GM18526 (cell line): ENCODE measurements around the gene LENEP.

Experiments used
- POLR2A ChIP-seq: IDR thresholded peaks from 3 replicates; pipeline ENCODE4 v1.6.1; 2011; ENCODE audit not compliant: insufficient read length; ENCODE audit errors: extremely low read depth

LENEP gene

DNA sequence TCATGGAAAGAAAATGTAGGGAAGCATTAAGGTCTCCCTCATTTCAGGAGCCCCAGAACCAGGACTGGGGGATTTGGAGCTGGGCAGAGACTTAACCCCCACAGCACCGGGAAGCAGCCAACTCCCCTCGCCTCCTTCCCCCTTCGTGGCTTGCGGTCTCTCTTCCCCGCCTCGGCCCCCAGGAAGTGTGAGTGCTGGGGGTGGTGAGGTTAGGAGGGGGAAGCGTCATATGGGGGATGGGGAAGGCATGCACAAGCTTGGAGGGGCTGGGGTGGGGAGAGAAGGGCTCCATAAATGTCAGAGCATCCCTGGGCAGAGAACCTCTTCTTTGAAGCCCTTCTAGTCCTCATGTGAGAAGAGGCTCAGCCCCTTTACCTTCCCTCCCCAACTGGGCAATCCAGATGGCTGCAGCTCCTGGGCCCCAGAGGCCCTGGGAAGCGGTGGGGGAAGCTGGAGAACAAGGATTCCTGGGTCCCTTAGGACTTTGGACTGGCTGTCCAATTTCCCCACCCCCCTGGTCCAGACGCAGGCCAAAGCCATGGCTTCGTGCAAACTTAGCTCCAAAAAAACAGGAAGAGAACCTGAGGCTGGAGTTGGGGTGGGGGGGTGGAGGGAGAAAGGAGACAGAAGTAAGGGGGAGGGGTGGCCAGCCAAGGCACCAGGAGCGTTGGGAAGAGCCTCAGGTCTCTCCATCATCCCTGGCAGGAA, 17.0 kb downstream of the LENEP start:
- TF ChIP-seq POLR2A: no peak

GRCh38 chr1:155011004-155011416, 17.6 kb downstream of the LENEP start:
- TF ChIP-seq POLR2A: no peak

DNA sequence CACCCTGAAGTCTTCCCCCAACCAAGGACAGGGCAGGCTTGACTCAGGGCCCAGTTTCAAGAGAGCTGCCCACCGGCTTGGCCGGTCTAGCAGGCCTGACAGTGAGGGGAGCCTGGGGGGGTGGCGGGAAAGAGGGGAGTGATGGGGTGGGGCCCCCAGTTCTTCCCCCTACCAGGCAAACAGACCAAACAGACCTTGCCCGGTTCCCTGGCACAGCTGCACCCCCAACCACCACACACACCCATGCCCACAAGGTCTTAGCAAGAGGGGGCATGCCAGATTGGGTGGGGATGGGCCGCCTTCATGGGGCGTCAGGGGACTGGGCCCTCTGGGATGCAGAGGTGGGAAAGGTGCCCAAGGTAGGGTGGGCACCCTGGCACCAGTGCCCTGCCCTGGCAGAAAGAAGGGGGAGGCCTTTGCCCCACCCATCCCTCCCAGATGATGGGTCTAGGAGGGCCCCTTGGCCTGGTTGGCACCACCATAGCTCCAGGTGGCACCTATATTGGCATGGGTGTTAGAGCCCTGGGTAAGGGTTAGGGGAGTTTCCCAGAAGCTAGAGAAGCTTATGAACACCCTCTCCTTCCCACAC, 18.1 kb downstream of the LENEP start:
- no peak for TF ChIP-seq POLR2A

DNA sequence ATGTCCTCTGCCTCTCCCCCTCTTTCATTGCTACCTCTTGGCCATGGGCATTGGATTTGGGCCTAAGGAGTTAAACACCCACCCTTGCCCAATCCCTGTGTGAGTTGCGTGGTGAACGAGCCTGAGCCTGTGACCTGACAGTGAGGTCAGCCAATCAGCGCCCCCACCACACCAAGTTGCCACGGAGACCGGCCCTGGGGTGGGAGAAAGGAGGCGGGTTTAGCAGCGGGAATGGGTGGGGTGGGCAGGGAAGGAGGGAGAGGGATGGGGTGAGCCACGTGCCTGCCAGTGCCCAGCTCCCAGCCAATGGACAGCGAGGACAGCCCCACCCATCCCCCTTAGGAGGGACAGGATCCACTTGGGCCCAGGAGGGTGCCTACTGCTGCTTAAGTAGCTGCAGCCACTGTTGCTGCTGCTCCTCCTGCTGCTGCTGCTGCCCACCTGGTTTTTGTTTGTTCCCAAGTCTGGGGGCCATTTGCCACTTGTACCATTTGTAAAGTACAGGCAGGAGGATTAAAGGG, 18.7 kb downstream of the LENEP start:
- no peak for TF ChIP-seq POLR2A

DNA sequence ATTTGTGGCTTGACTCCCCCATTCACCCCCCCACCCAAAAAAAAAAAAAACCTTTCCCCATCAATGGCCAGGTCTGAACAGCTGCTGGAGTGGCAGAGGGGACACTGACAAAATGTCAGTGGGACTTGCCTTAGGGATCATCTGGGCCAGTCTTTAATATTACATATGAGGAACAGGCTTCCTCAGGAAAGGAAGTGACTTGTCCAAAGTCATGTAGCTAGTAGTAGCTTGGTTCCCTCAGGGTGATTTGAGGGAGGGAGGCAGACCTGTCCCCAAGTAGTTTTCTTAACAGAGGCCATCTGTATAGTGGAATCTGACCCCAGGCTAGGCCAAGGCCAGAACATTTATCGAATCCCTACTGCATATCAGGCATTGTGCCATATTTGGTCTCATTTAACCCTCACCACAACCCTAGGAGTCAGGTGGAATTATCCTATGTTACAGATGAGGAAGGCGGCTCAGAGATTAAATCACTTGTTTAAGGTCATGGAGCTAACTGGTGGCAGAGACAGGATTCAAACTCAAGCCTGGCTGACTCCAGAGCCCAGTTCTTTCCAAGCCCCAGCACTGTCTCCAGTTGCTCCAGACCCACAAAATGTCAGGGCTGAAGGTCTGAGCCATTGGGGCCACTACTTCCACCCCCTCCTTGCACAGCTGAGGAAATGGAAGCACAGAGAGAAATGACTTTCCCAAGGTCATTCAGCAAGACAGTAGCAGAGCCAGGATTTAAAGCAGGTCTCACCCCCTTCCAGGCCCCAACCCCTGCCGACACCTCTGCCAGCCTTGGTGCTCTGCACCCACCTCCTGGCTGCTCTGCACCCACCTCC, 19.6 kb downstream of the LENEP start:
- no peak for TF ChIP-seq POLR2A

DNA sequence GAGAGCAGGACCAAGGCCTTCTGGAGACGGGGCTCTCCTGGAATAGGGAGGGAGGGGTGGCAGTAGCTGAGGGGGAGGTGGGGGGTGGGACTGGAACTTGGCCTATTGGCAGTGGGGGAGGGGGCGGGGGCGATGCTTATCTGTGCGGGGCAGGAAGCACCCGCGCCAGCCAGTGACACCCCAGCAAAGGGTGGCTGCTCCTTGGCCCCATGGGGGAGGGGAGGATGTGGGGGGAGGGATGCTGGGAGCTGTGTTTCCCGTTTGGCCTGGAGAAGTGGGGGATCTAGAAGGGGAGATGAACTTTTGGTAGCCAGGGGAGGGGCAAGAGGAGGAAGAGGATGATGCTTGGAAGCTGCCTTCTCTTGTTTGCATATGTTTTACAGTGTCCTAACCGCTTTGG, 20.2 kb downstream of the LENEP start:
- TF ChIP-seq POLR2A: no peak

- no peak for TF ChIP-seq POLR2A
Observed at GRCh38 chr1:155014709-155015508, 21.5 kb downstream of the LENEP start.

DNA sequence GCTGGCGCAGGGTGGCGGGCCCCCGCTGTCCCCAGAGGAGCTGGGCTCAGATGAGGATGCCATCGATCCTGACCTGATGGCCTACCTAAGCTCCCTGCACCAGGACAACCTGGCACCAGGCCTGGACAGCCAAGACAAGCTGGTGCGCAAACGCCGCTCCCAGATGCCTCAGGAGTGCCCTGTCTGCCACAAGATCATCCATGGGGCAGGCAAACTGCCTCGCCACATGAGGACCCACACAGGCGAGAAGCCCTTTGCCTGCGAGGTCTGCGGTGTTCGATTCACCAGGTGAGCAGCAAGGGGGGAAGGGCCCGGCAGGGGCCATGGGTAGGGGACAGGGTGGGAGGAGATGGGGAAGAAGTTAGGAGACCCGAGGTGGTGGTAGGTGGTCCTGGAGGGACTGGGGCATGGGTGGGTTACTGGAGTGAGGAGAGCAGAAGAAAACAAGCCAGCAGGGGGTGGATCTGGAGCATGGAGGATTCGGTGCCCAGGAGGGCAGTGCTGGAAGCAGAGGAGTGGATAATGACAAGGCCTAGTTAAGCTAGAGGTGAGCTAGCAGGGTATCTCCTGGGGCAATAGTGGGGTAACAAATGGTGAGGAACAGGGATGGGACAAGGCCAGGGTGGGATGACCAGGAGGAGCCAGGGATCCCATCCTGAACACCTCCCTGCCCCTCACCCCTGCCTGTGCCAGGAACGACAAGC, 22.3 kb downstream of the LENEP start:
- TF ChIP-seq POLR2A: no peak

DNA sequence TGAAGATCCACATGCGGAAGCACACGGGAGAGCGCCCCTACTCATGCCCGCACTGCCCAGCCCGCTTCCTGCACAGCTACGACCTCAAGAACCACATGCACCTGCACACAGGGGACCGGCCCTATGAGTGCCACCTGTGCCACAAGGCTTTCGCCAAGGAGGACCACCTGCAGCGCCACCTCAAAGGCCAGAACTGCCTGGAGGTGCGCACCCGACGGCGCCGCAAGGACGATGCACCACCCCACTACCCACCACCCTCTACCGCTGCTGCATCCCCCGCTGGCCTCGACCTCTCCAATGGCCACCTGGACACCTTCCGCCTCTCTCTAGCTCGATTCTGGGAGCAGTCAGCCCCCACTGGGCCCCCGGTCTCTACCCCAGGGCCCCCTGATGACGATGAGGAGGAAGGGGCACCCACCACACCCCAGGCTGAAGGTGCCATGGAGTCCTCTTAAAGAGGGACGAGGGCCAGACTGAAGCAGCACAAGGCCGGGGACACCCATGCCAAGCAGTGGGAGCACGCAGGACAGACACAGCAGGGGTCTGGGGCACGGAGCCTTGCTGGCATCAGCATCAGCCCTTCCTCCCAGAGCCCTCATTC, 22.9 kb downstream of the LENEP start:
- no peak for TF ChIP-seq POLR2A

DNA sequence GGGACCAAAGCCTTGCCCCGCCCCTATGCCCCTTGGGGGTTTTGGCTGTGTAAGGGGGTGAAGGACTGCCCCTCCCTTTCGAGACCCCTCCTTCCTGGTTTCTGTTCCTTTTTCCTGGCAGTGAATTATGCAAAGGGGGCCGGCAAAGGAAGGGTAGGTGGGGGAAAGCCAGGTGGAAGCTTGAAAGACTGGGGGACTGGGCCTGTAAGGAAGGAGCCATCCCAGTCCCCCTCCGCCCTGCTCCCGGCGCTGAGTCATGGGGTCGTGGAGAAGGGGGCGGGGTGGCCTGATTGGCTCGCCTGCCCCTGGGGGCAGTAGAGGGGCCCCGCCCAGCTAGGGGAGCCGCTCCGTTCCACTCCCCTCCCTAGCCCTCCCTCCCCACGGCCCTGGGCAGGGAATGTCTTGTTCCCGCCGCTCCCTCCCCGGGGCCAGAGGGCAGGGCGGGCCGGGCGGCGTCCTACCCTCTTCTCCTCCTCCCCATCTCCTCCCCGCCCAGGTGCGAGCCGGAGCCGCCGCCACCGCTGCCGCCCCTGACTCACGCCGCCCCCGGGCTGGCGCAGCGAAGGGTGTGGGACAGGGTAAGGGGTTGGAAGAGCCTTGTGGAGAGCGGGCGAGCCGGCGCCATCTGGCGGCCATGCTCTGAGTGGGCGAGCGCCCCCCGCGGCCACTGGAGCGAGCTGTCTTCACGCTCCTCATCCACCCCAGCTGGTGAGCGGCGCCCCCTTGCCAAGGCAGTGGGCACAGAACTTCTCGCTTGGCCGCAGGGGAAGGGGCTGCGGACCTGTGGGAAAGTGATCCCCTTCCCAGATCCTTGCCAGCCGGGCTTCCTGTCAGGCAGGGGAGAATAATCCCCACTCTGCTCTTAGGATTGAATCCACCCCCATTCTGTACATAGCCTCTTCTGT, 23.9 kb downstream of the LENEP start:
- peak; percentile 41 for TF ChIP-seq POLR2A

DNA sequence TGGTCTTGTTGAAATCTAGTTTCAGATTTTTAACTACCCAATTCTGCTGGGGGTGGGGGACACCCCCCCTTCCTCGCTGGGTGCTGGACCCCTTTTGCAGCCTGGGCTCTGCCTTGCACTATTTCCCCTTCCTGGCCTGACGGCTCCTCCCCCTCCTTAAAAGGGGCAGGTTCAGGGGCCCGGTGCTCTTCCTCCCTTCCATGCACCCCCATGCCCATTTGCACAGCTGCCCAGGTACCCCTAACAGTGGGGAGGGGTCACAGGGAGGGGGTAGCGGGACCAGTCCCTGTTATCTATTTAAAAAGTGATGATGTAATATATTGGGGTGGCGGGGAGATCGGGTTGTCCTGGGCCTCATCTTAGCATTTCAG, 24.5 kb downstream of the LENEP start:
- no peak for TF ChIP-seq POLR2A

DNA sequence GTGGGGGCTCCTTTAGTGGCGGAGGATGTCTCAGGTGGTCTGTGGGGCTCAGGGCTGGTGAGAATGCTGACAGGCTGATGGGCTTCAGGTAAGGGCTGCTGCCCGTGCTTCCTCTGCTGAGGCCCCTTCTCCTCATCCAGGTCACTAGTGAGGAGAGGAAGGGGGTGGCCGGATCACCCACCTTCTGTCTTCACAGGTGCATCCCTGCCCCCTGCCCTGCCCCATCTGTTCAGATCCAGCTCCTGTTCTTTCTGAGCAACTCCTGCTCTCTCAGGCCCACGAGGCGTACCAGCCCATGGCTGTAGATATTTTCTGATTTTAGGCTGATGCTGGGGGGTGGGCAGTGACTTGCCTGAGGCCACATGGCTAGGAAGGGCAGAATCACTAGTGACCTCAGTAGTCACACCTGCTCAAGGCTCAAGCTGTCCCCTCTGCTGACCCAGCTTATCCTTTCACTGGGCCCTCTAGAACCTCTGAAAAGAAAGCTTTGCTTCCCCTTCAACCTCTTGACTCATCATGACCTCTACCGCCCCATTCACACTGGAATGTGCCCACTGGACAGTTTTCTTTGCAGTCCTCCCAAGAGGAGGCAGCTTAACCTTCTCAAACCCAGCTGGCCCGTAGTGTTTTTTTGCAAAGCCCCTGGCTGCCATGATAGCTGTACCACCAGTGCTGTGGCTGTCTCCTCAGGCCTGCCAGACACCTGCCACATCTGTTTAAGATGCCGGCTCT, 25.4 kb downstream of the LENEP start:
- no peak for TF ChIP-seq POLR2A
